Measurements from ENCODE around the gene DCTN1. TPM values are rescaled to one million over a fixed set of nuclear protein-coding genes. Genes with fewer than 3 reads are reported as not detected.

DCTN1 gene
- total and polyA plus RNA-seq, 2 donors (not counting 3 experiments of a cell fraction or from before 2014, with no cell fraction given) = 130 to 170 TPM

DNA sequence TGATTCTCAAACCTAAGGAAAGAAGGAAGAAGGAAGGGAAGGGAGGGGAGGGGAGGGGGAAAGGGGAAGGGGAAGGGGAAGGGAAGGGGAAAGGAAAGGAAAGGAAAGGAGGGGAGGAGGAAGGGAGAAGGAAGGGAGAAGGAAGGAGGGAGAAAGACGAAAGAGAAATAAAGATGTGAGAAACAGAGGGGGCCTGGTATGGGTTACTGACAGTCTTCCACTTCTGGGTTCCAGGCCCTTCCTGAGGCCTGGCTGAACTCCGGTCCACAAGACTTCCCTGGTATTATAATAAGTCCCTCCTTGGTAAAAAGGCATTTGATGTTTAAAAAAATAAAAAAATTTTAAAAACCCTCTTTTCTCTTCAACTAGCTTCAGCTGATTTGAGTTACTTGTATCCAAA is 54.3 kb downstream of the DCTN1 start:
- TF ChIP-seq FOS (IDR thresholded peaks at IDR 0.05; ENCODE audit: borderline replicate concordance, insufficient read depth, low read length) = no peak
- TF ChIP-seq, protein P1, sequence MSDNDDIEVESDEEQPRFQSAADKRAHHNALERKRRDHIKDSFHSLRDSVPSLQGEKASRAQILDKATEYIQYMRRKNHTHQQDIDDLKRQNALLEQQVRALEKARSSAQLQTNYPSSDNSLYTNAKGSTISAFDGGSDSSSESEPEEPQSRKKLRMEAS (IDR thresholded peaks at IDR 0.05; ENCODE audit: insufficient read depth, insufficient read length) = no peak
- no peak for TF ChIP-seq POLR2AphosphoS5 (IDR thresholded peaks at IDR 0.05; ENCODE audit: insufficient read depth, low read depth, low read length)
- TF ChIP-seq GATA2 (IDR thresholded peaks at IDR 0.05; ENCODE audit: insufficient read depth, insufficient read length, low read depth, low read length) = no peak
- TF ChIP-seq MYC (IDR thresholded peaks at IDR 0.05; ENCODE audit: low read depth, low read length) = no peak
- no peak for TF ChIP-seq POLR2A (IDR thresholded peaks at IDR 0.05; ENCODE audit: low read depth, low read length)
- no peak for TF ChIP-seq JUN (IDR thresholded peaks at IDR 0.05; ENCODE audit: borderline replicate concordance, insufficient read depth, insufficient read length, low read depth)
- TF ChIP-seq, protein P2, sequence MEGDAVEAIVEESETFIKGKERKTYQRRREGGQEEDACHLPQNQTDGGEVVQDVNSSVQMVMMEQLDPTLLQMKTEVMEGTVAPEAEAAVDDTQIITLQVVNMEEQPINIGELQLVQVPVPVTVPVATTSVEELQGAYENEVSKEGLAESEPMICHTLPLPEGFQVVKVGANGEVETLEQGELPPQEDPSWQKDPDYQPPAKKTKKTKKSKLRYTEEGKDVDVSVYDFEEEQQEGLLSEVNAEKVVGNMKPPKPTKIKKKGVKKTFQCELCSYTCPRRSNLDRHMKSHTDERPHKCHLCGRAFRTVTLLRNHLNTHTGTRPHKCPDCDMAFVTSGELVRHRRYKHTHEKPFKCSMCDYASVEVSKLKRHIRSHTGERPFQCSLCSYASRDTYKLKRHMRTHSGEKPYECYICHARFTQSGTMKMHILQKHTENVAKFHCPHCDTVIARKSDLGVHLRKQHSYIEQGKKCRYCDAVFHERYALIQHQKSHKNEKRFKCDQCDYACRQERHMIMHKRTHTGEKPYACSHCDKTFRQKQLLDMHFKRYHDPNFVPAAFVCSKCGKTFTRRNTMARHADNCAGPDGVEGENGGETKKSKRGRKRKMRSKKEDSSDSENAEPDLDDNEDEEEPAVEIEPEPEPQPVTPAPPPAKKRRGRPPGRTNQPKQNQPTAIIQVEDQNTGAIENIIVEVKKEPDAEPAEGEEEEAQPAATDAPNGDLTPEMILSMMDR (IDR thresholded peaks at IDR 0.05; ENCODE audit: extremely low read depth in 1 of 2, insufficient read depth in 1 of 2, low read depth in 1 of 2, low read length in 2 of 2) = no peak
- TF ChIP-seq EZH2 (IDR thresholded peaks at IDR 0.05; ENCODE audit: borderline replicate concordance, low read depth, low read length, severe bottlenecking) = no peak
- ChIA-PET CTCF (interaction anchor here (1.8 to 8.9 kb wide), 3 partner anchors 9 to 76 kb away, joined by 8 to 110 read pairs (median 14); no protein-coding TSS in a partner anchor), POLR2A (no interaction called here)
- Histone ChIP-seq H3K36me3 (ENCODE audit: control insufficient read depth in 2 of 2, extremely low read depth in 1 of 2, insufficient read depth in 2 of 2, low read length in 2 of 2) (no peaks in the 10 kb centered on the region), H2AFZ (ENCODE audit: low read depth, low read length) (no peak overlapping the region), H3K27ac (ENCODE audit: insufficient read depth, low read depth, low read length) (no peak overlapping the region), H3K9ac (replicated peaks; ENCODE audit: extremely low read depth, insufficient read depth, low read length) (no peak overlapping the region), H3K9me3 (replicated peaks; ENCODE audit: control insufficient read depth, insufficient read depth, low read length) (no peaks in the 10 kb centered on the region), H3K9me1 (replicated peaks; ENCODE audit: control insufficient read depth, extremely low read depth, insufficient read depth, low read length) (no peaks in the 10 kb centered on the region), H3K4me1 (ENCODE audit: control insufficient read depth, extremely low read depth, insufficient read depth, low read length) (no peaks in the 10 kb centered on the region), H3K4me3 (replicated peaks in 1 of 3; ENCODE audit: insufficient read depth in 1 of 3, low read depth in 1 of 3, low read length in 3 of 3) (no peak overlapping the region), H3K27me3 (ENCODE audit: control insufficient read depth in 2 of 2, insufficient read depth in 2 of 2, low read length in 2 of 2) (peaks cover 9 to 14% of the 10 kb centered on the region in 2 experiments), H3K4me2 (ENCODE audit: insufficient read depth, low read length) (no peak overlapping the region), H4K20me1 (replicated peaks; ENCODE audit: control insufficient read depth, extremely low read depth, insufficient read depth, low read length) (no peaks in the 10 kb centered on the region), H3K79me2 (ENCODE audit: control insufficient read depth, insufficient read depth, low read length) (no peaks in the 10 kb centered on the region)
- intact Hi-C loops (cut with micrococcal nuclease) (no loop called here), dilution Hi-C loops (cut with MboI; ENCODE audit: extremely low pct_ligation_motif_present, low sequenced_read_pairs) (no loop called here)
- FAIRE-seq (no peak), DNase-seq (ENCODE audit: low read depth, low spot score) (no peak)
- no TSS peak for BruUV-seq (replicated peaks)
